Measurements from ENCODE around the gene RNF215.

Gene RNF215

DNA sequence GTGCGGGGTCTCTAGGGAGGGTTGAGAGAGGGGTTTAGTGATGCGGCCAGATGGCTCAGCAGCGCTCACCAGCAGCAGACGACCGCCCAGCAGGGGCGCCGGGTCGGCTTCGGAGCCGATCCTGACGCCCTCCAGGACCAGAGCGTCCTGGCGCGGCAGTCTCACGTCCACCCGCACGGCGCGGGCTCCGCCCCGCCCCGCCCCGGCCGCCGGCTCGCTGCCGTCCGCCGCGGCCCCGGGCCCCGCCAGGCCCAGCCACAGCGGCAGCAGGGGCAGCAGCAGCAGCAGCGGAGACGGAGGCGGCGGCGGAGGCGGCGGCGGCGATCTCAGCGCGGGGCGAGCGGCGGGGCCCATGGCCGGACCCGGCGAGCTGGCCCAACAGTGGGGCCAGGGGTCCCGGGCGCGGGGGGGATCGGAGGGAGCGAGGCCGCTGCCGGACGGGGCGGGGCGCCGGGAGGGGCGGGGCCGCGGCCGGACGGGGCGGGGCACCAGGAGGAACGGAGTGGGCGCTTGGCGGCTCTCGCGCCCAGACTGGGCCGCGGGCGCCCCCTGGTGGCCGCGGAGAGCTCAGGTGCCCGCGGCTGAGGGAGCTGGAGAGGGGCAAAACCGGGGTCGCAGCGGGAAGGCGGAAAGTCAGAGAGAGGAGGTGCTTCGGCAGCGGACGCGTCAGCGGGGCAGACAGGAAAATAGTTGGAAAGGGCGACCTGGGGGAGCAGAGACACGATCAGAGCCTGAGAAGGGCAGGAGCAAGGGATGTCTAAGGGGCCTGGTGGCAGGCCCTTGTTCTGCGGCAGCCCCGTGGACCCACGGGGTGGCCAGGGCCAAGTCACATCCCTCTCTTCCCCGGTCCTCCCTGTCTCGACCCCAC is at the start of gene RNF215:
Gene RNF215, minus strand, starts transcription at position 452 of the 868 bp plus-strand sequence. Its CDS starts 98 bp downstream, at position 354.
- DNase-seq: peak; percentile 77

GRCh38 chr22:30436196-30436595 is 49.0 kb upstream of the RNF215 start:
- no peak for DNase-seq

DNA sequence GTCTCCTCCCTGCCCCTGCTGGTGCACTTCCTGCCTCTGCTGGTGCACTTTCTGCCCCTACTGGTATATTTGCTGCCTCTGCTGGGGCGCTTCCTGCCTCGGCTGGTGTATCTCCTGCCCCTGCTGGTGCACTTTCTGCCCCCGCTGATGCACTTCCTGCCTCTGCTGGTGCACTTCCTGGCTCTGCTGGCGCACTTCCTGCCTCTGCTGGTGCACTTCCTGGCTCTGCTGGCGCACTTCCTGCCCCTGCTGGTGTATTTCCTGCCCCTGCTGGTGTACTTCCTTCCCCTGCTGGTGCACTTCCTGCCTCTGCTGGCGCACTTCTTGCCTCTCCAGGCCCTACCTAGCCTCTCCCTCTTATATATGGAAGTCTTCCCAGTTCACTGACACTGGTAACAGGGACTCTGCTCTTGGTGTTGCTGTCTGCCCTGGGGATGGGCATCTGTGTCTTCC is 48.5 kb upstream of the RNF215 start:
- DNase-seq: peak; percentile 90

DNA sequence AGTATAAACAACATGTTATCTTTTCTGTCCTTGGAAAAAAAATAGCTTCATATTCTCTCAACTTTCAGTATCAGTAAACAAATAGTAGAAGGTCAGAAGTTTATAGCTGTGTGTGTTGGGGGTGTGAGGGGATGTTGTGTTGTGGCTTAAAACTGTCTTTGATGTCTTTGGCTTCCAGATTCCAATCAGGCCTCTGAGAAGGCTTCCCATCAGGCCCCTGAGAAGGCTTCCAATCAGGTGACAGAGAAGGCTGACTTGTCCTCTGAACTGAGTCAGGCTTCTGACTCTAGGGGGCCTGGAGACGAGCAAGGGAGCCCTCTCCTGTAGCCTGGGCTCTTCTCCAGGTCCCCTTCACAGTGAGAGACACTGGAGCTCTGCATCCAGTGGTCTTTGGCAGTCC is 47.6 kb upstream of the RNF215 start:
- DNase-seq: no peak

- no peak for DNase-seq
Observed at GRCh38 chr22:30433773-30434172, 46.6 kb upstream of the RNF215 start.

DNA sequence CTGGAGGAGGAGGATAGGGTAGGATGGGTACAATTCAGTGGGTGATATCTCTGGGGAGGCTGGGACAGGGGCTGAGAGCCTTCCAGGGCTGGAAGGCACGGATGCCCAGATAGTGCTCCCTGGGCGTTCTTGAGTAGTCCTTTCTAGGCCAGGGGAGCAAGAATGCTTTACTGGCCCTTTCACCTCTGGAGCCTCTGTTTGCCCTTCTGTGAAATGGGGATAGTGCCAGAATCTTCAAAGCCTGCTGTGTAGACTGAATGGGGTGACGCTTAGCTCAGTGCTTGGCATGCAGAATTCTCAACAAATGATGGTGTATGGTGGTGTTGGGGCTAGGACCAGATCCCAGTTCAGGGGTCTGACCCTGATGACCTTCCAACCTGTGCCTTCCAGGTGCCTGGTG is 46.0 kb upstream of the RNF215 start:
- no peak for DNase-seq

- no peak for DNase-seq
Observed at GRCh38 chr22:30432520-30432919, 45.3 kb upstream of the RNF215 start.

- DNase-seq: no peak
Observed at GRCh38 chr22:30432096-30432495, 44.9 kb upstream of the RNF215 start.

- DNase-seq: peak; percentile 24
Observed at GRCh38 chr22:30430933-30431332, 43.7 kb upstream of the RNF215 start.

DNA sequence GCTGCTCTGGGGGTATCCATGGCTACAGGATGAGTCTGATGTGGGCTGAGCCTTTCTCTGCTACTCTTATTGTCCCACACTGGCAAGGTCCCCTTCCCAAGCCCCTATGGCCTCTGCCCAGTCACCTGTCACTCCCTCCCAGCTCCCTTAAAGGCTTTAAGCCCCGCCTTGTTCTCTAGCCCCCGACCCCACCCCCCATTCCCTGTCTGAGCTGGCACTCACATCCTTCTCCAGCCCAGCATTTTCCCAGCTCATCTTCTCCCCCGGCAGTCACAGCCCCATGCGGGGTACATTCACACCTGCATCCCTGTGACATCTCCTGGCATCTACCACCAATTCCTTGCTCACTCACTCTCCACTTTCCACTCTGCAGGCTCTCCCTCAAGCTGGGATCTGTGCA is 42.7 kb upstream of the RNF215 start:
- no peak for DNase-seq

DNA sequence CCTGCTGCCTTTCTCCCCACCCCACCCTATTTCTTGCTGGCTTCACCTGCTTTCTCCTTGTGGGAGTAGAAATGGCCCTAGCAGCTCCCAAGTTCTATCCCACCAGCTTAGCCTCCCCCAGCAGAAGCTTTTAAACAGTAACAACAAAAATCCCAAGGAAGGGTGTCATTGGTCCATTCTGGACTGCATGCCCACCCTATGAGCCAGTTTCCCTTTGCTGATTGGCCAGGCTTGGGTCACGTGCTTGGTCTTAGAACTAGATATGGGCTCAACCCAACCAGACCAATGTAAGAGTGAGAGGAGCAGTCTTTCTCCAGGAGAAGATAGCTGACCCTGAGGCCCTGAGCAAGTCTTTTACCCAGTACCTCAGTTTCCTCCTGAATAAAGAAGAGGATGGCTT is 40.7 kb upstream of the RNF215 start:
- no peak for DNase-seq

DNA sequence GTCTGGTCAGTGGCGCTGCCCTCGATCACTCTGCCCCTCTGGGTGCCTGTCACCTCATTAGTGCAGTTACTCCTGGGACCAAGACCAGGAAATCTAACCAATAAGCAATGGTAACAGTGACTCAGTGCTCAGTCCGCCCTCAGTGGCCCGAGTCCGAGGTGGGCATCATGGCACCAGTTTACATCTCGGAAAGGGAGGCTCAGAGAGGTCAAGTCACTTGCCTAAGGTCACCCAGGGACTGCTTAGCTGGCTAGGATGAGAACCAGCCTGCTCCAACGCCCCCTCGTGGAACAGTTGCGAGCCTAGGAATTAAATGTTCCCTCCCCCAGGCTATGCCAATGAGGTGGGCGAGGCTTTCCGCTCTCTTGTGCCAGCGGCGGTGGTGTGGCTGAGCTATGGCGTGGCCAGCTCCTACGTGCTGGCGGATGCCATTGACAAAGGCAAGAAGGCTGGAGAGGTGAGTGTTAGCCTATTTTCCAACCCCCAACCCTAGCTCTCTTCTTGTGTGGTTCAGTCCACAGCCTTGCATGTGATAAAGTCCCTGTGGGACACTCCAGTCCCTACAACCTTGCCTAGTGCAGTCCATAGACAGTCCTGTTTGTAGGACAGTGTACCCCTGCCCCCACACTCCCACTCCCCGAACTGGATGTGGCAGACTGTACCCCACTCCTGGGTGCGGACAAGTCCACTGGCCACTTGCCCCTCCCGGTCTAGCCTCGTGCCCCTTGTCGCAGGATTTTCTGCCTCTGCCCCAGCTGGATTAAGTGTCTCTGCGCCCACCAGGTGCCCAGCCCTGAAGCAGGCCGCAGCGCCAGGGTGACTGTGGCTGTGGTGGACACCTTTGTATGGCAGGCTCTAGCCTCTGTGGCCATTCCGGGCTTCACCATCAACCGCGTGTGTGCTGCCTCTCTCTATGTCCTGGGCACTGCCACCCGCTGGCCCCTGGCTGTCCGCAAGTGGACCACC is 39.5 kb upstream of the RNF215 start:
- peak; percentile 53 for DNase-seq

DNA sequence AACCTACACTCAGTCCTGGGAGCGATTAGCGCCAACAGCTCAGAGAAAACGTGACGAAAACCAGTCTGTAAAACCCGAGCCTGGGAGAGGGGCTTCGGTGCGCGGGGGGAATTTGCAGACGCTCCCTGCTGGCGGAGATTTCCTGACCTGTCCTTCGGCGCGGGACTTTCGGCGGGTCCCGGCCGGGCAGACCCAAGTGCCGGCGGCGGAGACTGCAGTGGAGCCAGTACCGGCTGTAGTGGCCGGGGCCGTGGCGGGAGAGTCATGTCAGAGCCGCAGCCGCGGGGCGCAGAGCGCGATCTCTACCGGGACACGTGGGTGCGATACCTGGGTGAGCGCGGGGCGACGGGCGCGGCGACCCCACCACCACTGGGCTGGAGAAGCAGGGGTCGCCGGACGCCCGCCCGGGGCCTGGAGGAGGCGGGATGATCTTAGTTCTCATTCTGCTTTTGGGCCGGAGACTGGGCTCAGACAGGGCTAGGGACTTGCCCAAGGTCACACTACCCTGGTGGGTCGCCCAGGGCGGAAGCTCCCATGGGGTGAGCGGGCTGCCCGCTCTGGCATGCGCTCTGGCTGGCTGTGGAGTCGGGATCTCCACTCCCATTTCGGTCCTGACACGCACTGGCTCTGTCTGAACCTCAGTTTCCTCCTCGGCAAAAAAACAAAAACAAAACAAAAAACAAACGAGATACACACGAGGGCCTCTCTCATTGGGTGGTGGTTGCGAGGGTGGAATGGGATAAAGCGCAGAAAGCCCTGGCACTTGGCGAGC is 38.6 kb upstream of the RNF215 start, which contains the start of gene MTFP1:
Gene MTFP1, plus strand, starts transcription at position 153 of the 772 bp plus-strand sequence. Its CDS starts 112 bp downstream, at position 265.
- DNase-seq: peak; percentile 75

GRCh38 chr22:30425327-30425615 is 38.1 kb upstream of the RNF215 start:
- no peak for DNase-seq

DNA sequence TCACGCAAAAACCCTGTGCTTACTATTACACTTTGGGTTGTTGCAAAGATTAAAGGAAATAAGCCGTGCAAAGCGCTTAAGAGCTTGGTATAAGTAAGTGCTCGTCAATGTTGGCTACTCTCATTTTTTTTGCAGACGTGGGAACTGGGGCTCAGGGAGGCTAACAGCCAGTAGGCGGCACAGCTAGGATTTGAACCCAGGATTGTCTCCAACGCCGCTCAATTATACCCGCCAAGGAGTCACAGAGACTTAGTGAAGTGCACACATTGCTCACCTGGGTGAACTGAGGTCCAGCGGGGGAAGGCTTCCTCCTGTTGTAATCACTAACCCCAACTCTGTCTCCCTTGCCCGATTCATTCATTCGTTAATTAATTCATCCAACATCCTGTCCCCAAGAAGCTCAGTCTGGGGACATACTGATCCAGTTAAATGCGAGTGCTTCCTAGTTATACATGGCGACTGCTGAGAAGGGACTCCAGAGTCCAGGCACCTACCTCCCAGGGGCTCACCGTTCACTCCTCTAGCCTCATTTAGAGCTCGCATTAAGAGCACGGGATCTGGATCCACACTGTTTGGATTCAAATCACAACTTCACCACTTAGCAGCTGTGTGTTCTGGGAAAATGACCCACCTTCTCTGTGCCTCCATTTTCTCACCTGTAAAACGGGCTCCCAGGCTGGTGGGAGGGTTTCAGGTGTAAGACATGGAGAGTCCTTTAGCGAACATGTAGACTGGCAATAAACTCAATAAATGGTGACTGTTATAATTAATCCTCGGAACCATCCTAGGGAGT is 37.5 kb upstream of the RNF215 start:
- DNase-seq: peak; percentile 55

- DNase-seq: peak; percentile 100
Observed at GRCh38 chr22:30423959-30424533, 36.8 kb upstream of the RNF215 start.

- DNase-seq: peak; percentile 55
Observed at GRCh38 chr22:30423301-30423958, 36.2 kb upstream of the RNF215 start.

DNA sequence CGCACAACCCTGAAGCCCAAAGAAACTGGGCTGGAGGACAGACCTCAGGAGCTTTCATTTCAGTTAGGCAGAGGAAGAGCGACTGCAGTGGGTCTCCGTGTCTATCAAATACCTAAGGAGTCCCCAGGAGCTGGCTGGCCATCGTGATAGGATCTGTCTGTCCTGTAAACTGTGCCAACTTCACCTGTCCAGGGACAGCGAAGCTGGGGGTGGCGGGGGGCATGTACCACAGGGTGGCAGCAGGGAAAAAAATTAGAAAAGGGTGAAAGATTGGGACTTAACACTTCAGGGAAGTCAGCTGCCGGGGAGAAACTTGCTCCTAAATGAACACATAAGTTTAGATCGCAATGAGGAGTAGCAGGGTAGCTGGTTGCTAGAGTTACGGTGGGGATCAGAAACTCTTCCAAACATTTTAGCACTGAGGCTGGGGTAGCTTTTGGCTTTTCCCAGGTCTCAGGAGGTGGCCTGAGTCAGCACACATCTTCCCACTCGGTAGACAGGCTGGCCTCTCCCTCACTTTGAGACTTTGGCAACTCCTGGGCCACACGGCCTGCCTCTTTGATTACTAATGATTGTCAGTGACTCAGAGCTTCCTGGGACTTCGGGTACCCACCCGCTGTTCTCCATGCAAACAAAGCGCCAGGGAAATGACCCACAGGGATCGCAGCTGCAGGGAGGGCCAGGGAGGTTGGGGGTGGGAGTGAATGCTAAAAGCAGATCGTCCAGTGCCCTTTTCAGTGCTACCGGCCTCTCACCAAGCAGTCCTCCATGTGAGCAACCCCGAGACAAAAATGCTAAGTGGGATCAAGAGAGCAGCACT is 35.5 kb upstream of the RNF215 start:
- DNase-seq: peak; percentile 23

DNA sequence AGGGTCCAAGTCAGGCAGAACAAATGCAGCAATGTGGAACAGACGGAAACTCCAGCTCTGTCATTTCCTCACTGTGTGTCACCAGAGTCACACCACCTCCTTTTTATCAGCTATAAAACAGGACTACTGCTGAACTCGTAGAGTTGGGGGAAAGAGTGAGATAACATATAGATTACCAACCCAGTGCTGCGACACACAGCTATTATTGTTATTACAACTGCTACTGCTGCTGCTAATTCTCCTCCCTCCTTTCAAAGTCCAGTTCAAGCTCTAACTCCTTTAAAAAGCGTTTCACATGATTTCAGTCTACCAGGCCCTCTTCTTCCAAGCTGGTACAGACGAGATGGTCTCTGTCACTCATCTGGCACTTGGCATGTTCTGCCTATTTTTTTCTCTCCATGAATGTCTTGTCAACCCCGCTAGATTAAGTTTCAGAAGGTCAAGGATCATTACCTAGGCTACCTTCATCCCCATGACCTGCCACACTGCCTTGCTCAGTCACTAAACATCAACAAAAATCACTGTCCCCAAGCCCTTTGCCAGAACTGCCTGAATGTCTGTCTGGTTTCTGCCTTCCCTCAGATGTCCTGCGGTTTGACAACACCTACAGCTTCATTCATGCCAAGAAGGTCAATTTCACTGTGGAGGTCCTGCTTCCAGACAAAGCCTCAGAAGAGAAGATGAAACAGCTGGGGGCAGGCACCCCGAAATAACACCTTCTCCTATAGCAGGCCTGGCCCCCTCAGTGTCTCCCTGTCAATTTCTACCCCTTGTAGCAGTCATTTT is 34.7 kb upstream of the RNF215 start:
- DNase-seq: no peak

Data from NCI-H2171 treated with DMSO at 0.1 percent for 48 hours (cell line).